Activated CD8-positive, alpha-beta memory T cell treated with anti-CD3 and anti-CD28 coated beads for 24 hours (primary cell): ENCODE results near the gene TAPT1.

Experiments used
- DNase-seq: peaks from one replicate; pipeline ENCODE4 v3.0.0-alpha.2; 2020

TAPT1 gene

DNA sequence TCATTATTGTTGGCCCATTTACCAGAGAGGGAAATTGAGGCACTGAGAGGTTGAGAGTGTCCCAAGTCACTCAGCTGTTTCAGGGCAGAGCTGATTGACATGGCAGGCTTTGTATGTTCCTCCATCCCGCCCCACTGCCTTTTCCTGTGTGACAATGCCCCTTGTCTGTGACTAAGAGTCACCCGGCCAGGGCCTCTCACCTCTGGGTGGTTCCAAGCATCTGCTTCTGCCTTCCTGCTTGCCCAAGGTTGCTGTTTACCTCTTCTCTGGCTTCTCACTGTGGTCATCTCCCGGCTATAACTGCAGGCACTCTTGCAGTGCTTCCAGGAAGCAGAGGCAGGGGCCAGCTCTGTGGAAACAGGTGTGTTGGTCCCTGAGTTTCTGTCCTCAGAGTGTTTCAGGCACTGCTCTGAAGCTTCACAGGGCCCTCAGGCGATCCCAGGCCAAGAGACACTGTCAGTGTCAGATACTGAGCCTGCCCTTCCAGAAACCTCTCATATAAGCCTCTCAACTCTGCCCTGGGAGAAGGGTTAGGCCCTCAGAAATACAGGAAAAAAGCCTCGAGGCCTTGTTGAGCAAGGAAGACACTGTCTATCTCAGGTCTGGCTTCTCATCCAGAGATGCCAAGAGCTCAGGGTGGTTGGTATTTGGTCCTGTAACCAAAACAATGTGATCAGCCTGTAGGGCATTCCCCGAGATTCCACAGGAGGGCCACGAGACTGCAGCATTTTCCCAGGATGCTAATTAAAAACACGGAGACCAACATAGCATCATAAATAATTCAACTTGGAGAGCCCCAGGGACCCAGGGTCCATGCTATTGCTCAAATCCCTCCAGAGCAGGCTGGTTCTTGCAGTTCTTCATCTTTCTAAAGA, 100.5 kb downstream of the TAPT1 start:
- no peak for DNase-seq

- no peak for DNase-seq
These were observed 102.0 kb downstream of the TAPT1 start for GRCh38 chr4:16124232-16124631.

GRCh38 chr4:16123356-16124084, 102.8 kb downstream of the TAPT1 start:
- no peak for DNase-seq

- no peak for DNase-seq
These were observed 103.5 kb downstream of the TAPT1 start for GRCh38 chr4:16122784-16123183.

DNA sequence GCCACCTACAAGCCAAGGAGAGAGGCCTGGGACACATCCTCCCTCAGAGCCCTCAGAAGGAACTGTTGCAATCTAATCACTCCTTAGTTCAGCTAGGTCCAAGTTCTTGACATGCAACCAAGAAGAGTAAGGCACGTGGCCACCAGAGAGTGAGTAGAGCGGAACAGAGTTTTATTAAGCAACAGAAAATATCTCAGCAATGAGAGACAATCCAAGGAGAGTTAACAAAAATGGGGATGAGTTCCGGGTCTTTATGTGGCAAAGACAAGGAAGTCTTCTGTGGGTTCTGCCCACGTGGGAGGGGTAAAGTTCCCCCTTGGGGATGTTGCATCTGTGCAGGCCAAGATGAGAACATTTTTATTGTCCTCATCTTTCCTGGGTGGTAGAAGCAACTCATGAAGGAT, 104.0 kb downstream of the TAPT1 start:
- DNase-seq, result no peak

GRCh38 chr4:16120720-16121119, 105.6 kb downstream of the TAPT1 start:
- no peak for DNase-seq

GRCh38 chr4:16119981-16120380, 106.3 kb downstream of the TAPT1 start:
- no peak for DNase-seq

GRCh38 chr4:16118090-16118489, 108.2 kb downstream of the TAPT1 start:
- no peak for DNase-seq

DNA sequence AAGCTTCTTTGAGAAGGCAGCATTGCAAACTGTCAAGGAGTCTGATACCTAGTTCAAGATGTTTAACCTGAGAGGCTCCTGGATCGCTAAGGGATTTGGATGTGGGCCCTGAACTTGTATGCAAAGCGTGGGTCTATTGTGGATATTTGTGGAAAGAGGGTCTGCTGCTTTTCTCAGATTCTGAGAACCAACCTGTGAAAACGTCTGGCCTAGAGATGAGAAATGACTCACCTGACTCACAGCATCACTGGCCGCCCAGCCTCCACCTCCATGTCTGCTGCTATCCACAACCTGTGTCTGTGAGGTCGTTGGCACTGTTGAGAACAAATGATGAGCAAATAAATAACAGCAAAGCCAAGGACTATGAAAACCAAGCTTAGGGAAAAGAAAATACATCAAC, 109.1 kb downstream of the TAPT1 start:
- no peak for DNase-seq

DNA sequence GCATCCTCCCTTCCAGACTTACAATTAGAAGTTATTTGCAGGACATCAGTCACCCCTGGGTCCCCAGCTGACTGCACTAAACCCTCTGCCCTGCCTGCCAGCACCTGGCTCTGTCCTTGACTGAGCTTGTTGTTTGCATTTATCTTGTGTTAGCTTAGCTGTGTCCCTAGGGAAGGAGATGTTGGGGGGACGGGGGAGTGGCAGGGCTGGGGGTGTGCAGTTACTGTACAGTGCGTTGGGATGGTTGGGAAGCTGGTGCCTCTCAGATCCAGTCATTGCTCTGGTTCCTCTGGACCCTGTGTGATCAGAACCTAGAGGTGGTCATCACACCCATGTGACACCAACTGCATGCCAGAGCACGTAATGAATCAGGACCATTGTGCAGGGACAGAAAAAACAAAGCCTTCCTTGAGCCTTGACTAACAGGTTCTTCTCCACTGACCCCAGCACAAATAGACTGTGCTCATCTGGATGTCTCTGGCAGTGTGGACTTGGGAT, 109.7 kb downstream of the TAPT1 start:
- no peak for DNase-seq

GRCh38 chr4:16116019-16116418, 110.3 kb downstream of the TAPT1 start:
- no peak for DNase-seq

DNA sequence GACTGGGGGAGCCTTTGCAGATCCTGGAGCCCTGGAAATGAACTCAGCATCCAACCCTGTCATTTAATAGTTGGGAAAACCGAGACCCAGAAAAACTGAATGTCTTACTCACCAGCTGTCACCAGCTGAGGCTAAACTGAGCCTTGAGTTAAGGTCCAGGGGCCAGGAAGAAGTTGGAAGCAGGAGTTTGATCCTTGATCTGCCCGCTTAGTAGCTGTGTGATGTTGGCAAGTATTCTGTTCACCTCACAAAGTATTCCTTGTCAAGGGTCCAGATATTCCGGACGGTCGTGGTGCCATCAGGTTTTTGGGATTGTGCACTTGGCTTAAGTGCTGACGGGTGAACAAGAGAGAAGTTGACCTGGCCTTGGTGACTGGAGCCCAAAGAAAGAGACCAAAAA, 111.7 kb downstream of the TAPT1 start:
- DNase-seq, result no peak

GRCh38 chr4:16113741-16114140, 112.5 kb downstream of the TAPT1 start:
- no peak for DNase-seq

- no peak for DNase-seq
These were observed 114.7 kb downstream of the TAPT1 start for GRCh38 chr4:16111533-16111932.

DNA sequence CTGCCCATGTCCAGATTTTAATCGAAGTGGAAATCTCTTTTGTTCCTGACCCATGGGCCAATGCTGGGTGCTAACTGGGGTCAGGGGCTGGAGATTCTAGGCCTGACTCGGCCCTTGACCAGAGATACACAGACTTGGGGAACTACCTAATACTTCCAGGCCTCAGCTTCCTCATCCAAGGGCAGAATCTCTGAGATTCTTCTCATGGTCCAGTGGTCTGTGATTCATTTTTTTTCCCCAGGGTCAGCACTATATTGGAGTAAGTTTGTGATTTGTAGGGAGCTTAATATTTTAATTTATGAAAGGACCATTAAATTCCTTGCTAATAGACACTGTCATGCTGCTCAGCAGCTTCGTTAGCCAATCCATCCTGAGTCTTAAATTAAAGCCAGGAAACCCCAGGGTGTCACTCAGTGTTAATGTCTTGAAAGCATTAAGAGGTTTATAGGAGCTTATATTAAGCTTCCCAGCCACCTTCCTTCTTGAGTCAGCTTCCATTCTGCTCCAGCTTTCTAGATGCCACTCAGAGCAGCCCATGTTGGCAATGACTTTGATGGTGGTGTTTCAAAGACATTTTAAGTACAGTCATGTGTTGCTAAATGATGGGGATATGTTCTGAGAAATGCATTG, 115.5 kb downstream of the TAPT1 start:
- DNase-seq, result no peak
